GM12878 (cell line): ENCODE measurements around the gene AFAP1. TPM values are rescaled to one million over a fixed set of nuclear protein-coding genes. Genes with fewer than 3 reads are reported as not detected.

Source experiments
- ATAC-seq: fragments of 200-7000 bp; cut with Tn5 transposase; 3 replicates; pipeline ENCODE4 v1.9.1; 2020; ENCODE audit warnings: mild to moderate bottlenecking, moderate library complexity
- BruUV-seq: library from RNA; stranded (reverse); fragments of 400-500 nt; replicated peaks from 2 replicates; lab custom pipeline; 2021; lab: Mats Ljungman, UMichigan
- CTCF ChIA-PET: fragments of 300-600 bp; sonication (Branson Sonifier 250); formaldehyde crosslinking; extraction: SDS; loops from one replicate; lab custom pipeline; 2021; ENCODE audit warnings: inconsistent platforms; lab: Yijun Ruan, JAX
- POLR2A ChIA-PET: fragments of 350-600 bp; formaldehyde crosslinking; extraction: SDS; loops from one replicate; lab custom pipeline; 2021; ENCODE audit warnings: inconsistent platforms; lab: Charles Lee
- RAD21 ChIA-PET: fragments of 300-600 bp; sonication (Branson Sonifier 250); formaldehyde crosslinking; loops from one replicate; lab custom pipeline; 2023; ENCODE audit warnings: antibody characterized with exemption; ENCODE audit not compliant: unreplicated experiment; lab: Charles Lee
- SMC1A ChIA-PET: fragments of 300-600 bp; sonication (Branson Sonifier 250); formaldehyde crosslinking; loops from one replicate; lab custom pipeline; 2023; ENCODE audit not compliant: unreplicated experiment, uncharacterized antibody; lab: Charles Lee
- DNase-seq: peaks from one replicate; pipeline ENCODE4 v3.0.0-alpha.2; 2011; ENCODE audit warnings: low read depth, low spot score
- FAIRE-seq: peaks from 3 replicates; lab custom pipeline; 2011; peaks lifted over from hg19 to GRCh38; lab: Jason Lieb, UNC
- H2AFZ ChIP-seq: 2 replicates; pipeline ENCODE4 v1.6.0; 2011; ENCODE audit warnings: low read depth, low read length, control low read depth; ENCODE audit not compliant: control insufficient read depth
- H3K27ac ChIP-seq: 2 replicates; pipeline ENCODE4 v1.5.1; 2011; ENCODE audit warnings: control low read depth; ENCODE audit not compliant: control insufficient read depth, insufficient read depth
- H3K27me3 ChIP-seq, 2 experiments: replicated peaks in 1 of 2; 2 replicates each; pipeline versions ENCODE4 v1.6.0 to v1.6.1; 2011; ENCODE audit warnings: low read length in 1 of 2; ENCODE audit not compliant: control insufficient read depth in 2 of 2, insufficient read depth in 2 of 2
- H3K36me3 ChIP-seq, 2 experiments: 2 replicates each; pipeline ENCODE4 v1.5.1; 2011; ENCODE audit warnings: low read length in 1 of 2; ENCODE audit not compliant: control insufficient read depth in 2 of 2, insufficient read depth in 2 of 2
- H3K4me1 ChIP-seq: 2 replicates; pipeline ENCODE4 v1.6.1; 2011; ENCODE audit warnings: mild to moderate bottlenecking, low read length, moderate library complexity, mixed read lengths; ENCODE audit not compliant: control insufficient read depth, insufficient read depth
- H3K4me2 ChIP-seq: 2 replicates; pipeline ENCODE4 v1.6.0; 2011; ENCODE audit warnings: control low read depth; ENCODE audit not compliant: control insufficient read depth, insufficient read depth
- H3K4me3 ChIP-seq: fragments of 200-600 bp; sonication (generic); 2 replicates; pipeline ENCODE4 v1.5.1; 2016
- H3K79me2 ChIP-seq: 2 replicates; pipeline ENCODE4 v1.6.0; 2011; ENCODE audit warnings: low read length; ENCODE audit not compliant: control insufficient read depth, insufficient read depth
- H3K9ac ChIP-seq: 2 replicates; pipeline ENCODE4 v1.8.0; 2011; ENCODE audit warnings: low read length, control low read depth, mixed read lengths; ENCODE audit not compliant: control insufficient read depth, insufficient read depth
- H3K9me3 ChIP-seq: replicated peaks from 3 replicates; pipeline ENCODE4 v1.5.1; 2011; ENCODE audit warnings: mild to moderate bottlenecking, low read length; ENCODE audit not compliant: control insufficient read depth, insufficient read depth
- H4K20me1 ChIP-seq: 2 replicates; pipeline ENCODE4 v1.6.0; 2011; ENCODE audit not compliant: control insufficient read depth, insufficient read depth
- BACH1 ChIP-seq: fragments of 450-650 bp; IDR thresholded peaks from 2 replicates; pipeline ENCODE4 v1.6.1; 2017; ENCODE audit warnings: mild to moderate bottlenecking, borderline replicate concordance
- CBX3 ChIP-seq: fragments of 200-600 bp; sonication (generic); IDR thresholded peaks from 2 replicates; pipeline ENCODE4 v1.6.1; 2016; ENCODE audit warnings: low read depth, borderline replicate concordance
- CREM ChIP-seq: IDR thresholded peaks from 2 replicates; pipeline ENCODE4 v1.6.1; 2014; ENCODE audit warnings: antibody characterized with exemption, low read depth
- CTCF ChIP-seq, 3 experiments: IDR thresholded peaks in 2 of 3; conservative IDR thresholded peaks in 1 of 3; 2 replicates each; pipeline ENCODE4 v1.5.1; 2011; ENCODE audit warnings: low read depth in 3 of 3, low read length in 3 of 3, mild to moderate bottlenecking in 3 of 3, control low read depth in 2 of 3, moderate library complexity in 2 of 3, inconsistent platforms in 1 of 3, mixed read lengths in 1 of 3; ENCODE audit not compliant: control insufficient read depth in 2 of 3, insufficient read depth in 1 of 3; ENCODE audit errors: extremely low read depth in 1 of 3
- KAT2A ChIP-seq: conservative IDR thresholded peaks from 2 replicates; pipeline ENCODE4 v1.6.1; 2011; ENCODE audit warnings: low read depth, low read length; ENCODE audit not compliant: control insufficient read depth
- NR2C2 ChIP-seq: IDR thresholded peaks from 2 replicates; pipeline ENCODE4 v1.6.1; 2011; ENCODE audit warnings: borderline replicate concordance, low read depth; ENCODE audit not compliant: control insufficient read depth, insufficient read length
- RAD21 ChIP-seq: IDR thresholded peaks from 2 replicates; pipeline ENCODE4 v1.6.1; 2011; ENCODE audit warnings: mild to moderate bottlenecking, low read depth, low read length, moderate library complexity; ENCODE audit not compliant: insufficient read depth
- ZNF622 ChIP-seq: fragments of 450-650 bp; IDR thresholded peaks from 2 replicates; pipeline ENCODE4 v1.6.1; 2017; ENCODE audit warnings: mild to moderate bottlenecking, inconsistent platforms
- WGBS: methylation state at CpG from one replicate; pipeline ENCODE4 v1.1.6; 2016; ENCODE audit warnings: low lambda C conversion rate; ENCODE audit not compliant: insufficient replicate concordance, insufficient coverage; ENCODE audit errors: missing lambda C conversion rate; 5-methylcytosine and 5-hydroxymethylcytosine counted together
- in situ Hi-C: fragments of 300-500 bp; cut with MboI; formaldehyde crosslinking; loops from 9 replicates; pipeline ENCODE4 v1.14.3; 2018; ENCODE audit warnings: mixed read lengths
- intact Hi-C: fragments of 100-400 bp; cut with micrococcal nuclease; formaldehyde crosslinking; loops from one replicate; pipeline ENCODE4 v1.14.2; 2022; ENCODE audit not compliant: unreplicated experiment
- polyA plus RNA-seq, 11 experiments: library from polyadenylated mRNA; depleted of rRNA in 4 of 11; unstranded in 6 of 11; stranded (reverse) in 5 of 11; fragments of >200 nt; fragmentation: Nextera tagmentation in 4 of 11; fragmentation: Illumina TruSeq in 1 of 11; extraction: Ambion mirVana in 4 of 11; extraction: Trizol in 1 of 11; gene quantifications; 1 replicate in 1 of 11; 2 replicates in 10 of 11; pipeline versions ENCODE4 v1.2.1 to v1.2.3, GENCODE V29; 2011 to 2016; ENCODE audit warnings: inconsistent platforms in 2 of 11, missing spikeins in 2 of 11, low read depth in 1 of 11
- total RNA-seq, 4 experiments: library from RNA; depleted of rRNA in 3 of 4; stranded (reverse); fragments of >200 nt in 3 of 4; fragmentation: Illumina TruSeq in 1 of 4; extraction: Trizol in 1 of 4; gene quantifications; 2 replicates each; pipeline versions ENCODE4 v1.2.1 to v1.2.3, GENCODE V29; 2013 to 2021
- TF ChIP-seq, protein P1 (sequence below): IDR thresholded peaks from 2 replicates; pipeline ENCODE4 v1.6.1; 2011; ENCODE audit warnings: mild to moderate bottlenecking, low read depth, low read length, moderate library complexity; ENCODE audit not compliant: insufficient replicate concordance

The AFAP1 gene
- total and polyA plus RNA-seq, 10 of the 15 experiments (the other 5 are each of a cell fraction or from before 2014, with no cell fraction given), result 0.02 to 0.23 (median 0.09) TPM; not detected in 1

DNA sequence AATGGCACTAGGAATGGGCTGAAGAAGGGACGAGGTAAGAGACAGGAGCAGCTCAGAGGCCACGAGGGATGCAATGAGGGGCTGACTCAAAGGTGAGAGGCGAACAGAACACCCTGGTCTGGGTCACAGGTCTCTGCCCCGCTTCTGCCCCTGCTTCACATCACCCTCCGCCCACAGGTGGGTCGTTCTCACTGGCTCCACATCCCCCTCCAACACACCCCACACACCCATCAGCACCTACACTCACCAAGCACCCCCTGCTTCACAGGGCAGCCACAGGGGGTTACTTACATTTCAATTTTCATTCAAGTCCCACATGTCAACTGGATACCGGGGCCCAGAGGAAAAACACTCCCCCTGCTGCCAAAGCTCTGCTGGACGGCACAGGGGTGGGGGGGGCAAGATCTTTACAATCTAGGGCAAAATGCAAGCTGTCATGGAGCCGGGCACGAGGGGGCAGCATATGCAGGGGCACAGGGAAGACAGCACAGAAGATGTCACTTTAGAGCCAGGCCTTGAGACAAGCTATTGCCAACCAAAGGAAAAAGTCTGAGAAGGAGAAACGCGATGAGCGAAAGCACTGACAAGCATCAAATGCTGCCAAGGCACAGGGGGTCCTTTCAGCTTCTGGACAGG lies 94.0 kb downstream of the AFAP1 start:
- no TSS peak for BruUV-seq
- in situ Hi-C loops, result no loop called here

More for the DNA sequence above, 94.0 kb downstream of the AFAP1 start:
- Histone ChIP-seq H3K9ac (no peak overlapping the region), H3K9me3 (no peaks in the 10 kb centered on the region), H3K27ac (no peak overlapping the region), H3K4me1 (no peaks in the 10 kb centered on the region), H3K36me3 (no peaks in the 10 kb centered on the region), H3K27me3 (peaks cover 2 to 4% of the 10 kb centered on the region in 2 experiments; a peak in 2 of 4 replicates), H3K4me3 (no peak overlapping the region), H2AFZ (no peak overlapping the region), H4K20me1 (no peaks in the 10 kb centered on the region), H3K4me2 (no peak overlapping the region), H3K79me2 (no peaks in the 10 kb centered on the region)
- intact Hi-C loops, result no loop called here
- ChIA-PET RAD21 (no interaction called here), POLR2A (no interaction called here), CTCF (interaction anchor here (1.0 kb wide), 1 partner anchor 21 kb away, joined by 4 read pairs; no protein-coding TSS in a partner anchor), SMC1A (no interaction called here)
- DNase-seq (no peak), FAIRE-seq (no peak), ATAC-seq (no peak)
- TF ChIP-seq NR2C2 (no peak), ZNF622 (no peak), CBX3 (no peak), CTCF (IDR thresholded peaks at IDR 0.05 in 2 of 3, conservative IDR thresholded peaks at IDR 0.05 in 1 of 3; ENCODE audit: control insufficient read depth in 2 of 3, extremely low read depth in 1 of 3, insufficient read depth in 1 of 3, low read depth in 3 of 3, low read length in 3 of 3) (peak in 2 of 3 experiments; percentile 10 to 13; a peak in 2 of 6 replicates), KAT2A (no peak), BACH1 (no peak), RAD21 (0 out of 2 replicates have a peak, but pooled peaks have one; percentile 18), CREM (no peak)
- TF ChIP-seq, protein P1, sequence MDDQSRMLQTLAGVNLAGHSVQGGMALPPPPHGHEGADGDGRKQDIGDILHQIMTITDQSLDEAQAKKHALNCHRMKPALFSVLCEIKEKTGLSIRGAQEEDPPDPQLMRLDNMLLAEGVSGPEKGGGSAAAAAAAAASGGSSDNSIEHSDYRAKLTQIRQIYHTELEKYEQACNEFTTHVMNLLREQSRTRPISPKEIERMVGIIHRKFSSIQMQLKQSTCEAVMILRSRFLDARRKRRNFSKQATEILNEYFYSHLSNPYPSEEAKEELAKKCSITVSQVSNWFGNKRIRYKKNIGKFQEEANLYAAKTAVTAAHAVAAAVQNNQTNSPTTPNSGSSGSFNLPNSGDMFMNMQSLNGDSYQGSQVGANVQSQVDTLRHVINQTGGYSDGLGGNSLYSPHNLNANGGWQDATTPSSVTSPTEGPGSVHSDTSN, result no peak
- WGBS, result 27% methylated on average over 13 of the region's 13 CpGs
